ENCODE data around the gene NRP1. TPM values are rescaled to one million over a fixed set of nuclear protein-coding genes. Genes with fewer than 3 reads are reported as not detected.

Gene NRP1
- total RNA-seq, 3 donors from 2014 or later = 12.3 to 52.3 (median 33.2) TPM

DNA sequence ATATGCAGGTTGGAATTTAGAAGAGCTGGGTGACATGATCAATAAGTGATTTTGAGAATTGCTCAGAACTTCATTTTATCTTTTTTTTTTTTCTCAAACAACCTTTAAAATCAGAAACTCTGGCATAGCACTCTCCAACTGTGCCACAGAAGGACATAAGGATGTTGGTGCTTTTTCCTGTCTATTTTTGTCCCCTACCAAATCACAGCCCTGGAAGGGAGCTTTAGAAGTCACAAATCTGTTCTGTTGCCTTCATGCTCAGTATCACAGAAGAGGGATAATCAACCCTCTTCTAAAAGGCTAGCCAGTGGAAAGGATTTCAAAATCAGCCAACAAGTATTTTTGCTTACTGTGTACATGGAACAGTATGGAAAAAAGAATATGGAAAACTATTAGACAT, 14.8 kb upstream of the NRP1 start:
- no peak for TF ChIP-seq CTCF (IDR thresholded peaks at IDR 0.05)
- Histone ChIP-seq H3K4me1 (ENCODE audit: low read depth) (no peaks in the 10 kb centered on the region), H3K4me3 (no peak overlapping the region), H3K9me3 (no peaks in the 10 kb centered on the region), H3K36me3 (ENCODE audit: low read depth) (no peaks in the 10 kb centered on the region)
- DNase-seq (no peak), ATAC-seq (no peak)
- intact Hi-C loops (cut with DNase I, micrococcal nuclease) = no loop called here

GRCh38 chr10:33347211-33347610, 12.7 kb upstream of the NRP1 start:
- H3K9me3 ChIP-seq = no peaks in the 10 kb centered on the region
- H3K4me3 ChIP-seq = no peak overlapping the region
- no peak for TF ChIP-seq CTCF (IDR thresholded peaks at IDR 0.05)
- ATAC-seq (no peak), DNase-seq (no peak)
- no peaks in the 10 kb centered on the region for H3K36me3 ChIP-seq (ENCODE audit: low read depth)
- H3K4me1 ChIP-seq (ENCODE audit: low read depth) = no peaks in the 10 kb centered on the region
- intact Hi-C loops (cut with DNase I, micrococcal nuclease) = no loop called here

DNA sequence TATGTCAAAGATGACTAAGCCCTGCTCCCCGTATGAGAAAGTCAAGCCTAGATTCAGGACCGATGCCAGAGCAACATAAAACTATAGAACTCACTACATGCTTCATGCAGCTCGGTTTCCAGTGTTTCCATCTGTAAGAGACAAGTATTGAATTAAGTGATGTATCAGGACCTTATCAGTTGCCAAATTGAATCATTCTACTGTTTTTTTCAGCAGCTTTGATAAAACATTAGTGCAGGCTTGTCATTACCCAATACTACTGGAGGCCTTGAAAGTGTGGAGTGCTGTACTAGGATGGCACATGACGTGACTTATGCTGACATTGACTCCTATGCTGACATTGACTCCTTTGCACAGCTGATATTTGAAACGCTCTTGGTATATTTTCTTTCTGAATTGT, 10.8 kb upstream of the NRP1 start:
- Histone ChIP-seq H3K36me3 (ENCODE audit: low read depth) (no peaks in the 10 kb centered on the region), H3K4me3 (no peak overlapping the region), H3K4me1 (ENCODE audit: low read depth) (no peaks in the 10 kb centered on the region), H3K9me3 (no peaks in the 10 kb centered on the region)
- intact Hi-C loops (cut with DNase I, micrococcal nuclease) = loop anchor here in 1 of 2 donors (2.0 kb wide), 1 partner anchor 36 kb away; no protein-coding TSS in a partner anchor
- DNase-seq (no peak), ATAC-seq (no peak)
- TF ChIP-seq CTCF (IDR thresholded peaks at IDR 0.05) = no peak

DNA sequence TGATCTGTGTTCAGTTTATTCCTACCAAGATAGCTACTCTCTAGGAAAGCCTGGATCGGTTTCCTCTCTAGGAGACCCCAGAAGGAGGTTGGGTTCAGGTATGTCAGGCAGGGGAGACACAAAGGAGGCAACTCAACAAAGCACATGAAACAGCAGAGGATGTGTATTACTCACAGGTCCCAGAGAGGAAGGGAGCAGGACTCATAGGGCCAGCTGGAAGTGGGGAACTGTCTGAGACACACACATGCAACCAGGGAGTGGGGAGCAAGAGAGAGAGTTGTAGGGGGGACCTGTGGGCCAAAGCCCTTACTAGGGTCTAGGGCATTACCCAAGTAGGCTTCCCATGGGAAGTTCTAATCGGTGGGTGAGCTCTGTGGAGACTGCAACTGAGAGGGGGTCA, 10.2 kb upstream of the NRP1 start:
- DNase-seq = no peak
- intact Hi-C loops (cut with DNase I, micrococcal nuclease) = loop anchor here in 1 of 2 donors (2.0 kb wide), 1 partner anchor 36 kb away; no protein-coding TSS in a partner anchor
- Histone ChIP-seq H3K4me3 (no peak overlapping the region), H3K4me1 (ENCODE audit: low read depth) (no peaks in the 10 kb centered on the region), H3K9me3 (no peaks in the 10 kb centered on the region), H3K36me3 (ENCODE audit: low read depth) (no peaks in the 10 kb centered on the region)
- no peak for TF ChIP-seq CTCF (IDR thresholded peaks at IDR 0.05)
- ATAC-seq = no peak

DNA sequence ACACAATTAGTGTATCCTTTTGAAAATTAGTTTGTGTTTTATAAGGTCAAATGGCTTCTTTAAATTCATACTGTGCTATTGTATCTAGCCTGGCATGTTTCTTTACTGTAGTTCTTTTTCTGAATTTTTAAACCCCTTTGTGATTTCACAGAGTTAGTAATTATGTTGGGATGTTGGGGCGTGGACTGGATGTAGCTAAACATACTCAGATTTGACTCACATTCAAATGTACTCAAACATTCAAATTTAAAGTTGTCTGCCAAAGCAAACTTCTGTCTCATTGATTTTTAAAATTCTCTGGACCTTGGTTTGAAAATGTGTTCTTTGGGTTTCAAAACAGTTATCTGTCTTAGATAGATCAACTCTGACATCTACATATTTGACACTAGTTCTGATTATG, 7.2 kb upstream of the NRP1 start:
- Histone ChIP-seq H3K36me3 (ENCODE audit: low read depth) (no peaks in the 10 kb centered on the region), H3K9me3 (no peaks in the 10 kb centered on the region), H3K4me3 (no peak overlapping the region), H3K4me1 (ENCODE audit: low read depth) (no peaks in the 10 kb centered on the region)
- intact Hi-C loops (cut with DNase I, micrococcal nuclease) = no loop called here
- TF ChIP-seq CTCF (IDR thresholded peaks at IDR 0.05) = no peak
- DNase-seq (no peak), ATAC-seq (no peak)

DNA sequence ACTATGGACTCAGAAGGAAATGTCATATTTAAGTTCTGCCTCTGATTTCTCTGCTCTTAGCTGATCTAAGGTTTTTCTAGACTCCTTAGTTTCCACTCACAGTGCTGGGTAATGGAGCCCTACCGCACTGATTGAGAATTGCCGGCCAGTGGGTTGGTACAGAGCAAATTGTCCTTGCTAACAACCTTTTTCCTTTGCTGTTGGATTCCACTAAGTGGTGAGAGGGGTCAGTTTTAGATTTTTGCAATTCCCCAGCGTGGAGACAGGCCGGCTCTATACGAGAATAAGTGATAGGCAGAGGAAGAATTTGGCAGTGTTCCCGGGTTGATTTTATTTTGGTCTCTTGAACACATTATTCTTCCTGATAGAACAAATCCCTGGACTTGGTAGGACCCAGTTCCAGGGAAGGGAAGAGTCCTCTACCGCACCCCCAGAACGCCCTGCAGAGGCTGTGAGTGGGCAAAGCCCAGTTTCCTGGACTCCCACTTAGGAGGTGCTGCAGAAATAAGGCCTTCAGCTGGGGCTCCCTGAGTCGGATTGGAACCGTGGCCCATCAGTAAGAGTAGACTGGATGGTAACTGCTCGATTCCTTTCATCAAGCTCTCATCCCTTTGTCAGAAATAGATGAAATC, 3.0 kb upstream of the NRP1 start:
- no peak for TF ChIP-seq CTCF (IDR thresholded peaks at IDR 0.05)
- Histone ChIP-seq H3K4me3 (no peak overlapping the region), H3K4me1 (ENCODE audit: low read depth) (no peaks in the 10 kb centered on the region), H3K36me3 (ENCODE audit: low read depth) (no peaks in the 10 kb centered on the region), H3K9me3 (no peaks in the 10 kb centered on the region)
- peak in 1 of 3 donors; percentile 21 for DNase-seq
- no peak for ATAC-seq
- intact Hi-C loops (cut with DNase I, micrococcal nuclease) = no loop called here

Measured in mucosa of descending colon (tissue), 3 donors.